ENCODE results near the gene PMM2. TPM values are rescaled to one million over a fixed set of nuclear protein-coding genes. Genes with fewer than 3 reads are reported as not detected.
"Not testable (repeated sequence)": the region's sequence is repeated elsewhere in the genome, so short reads cannot be mapped to it uniquely, and the experiment has no call there.

Gene PMM2
- total RNA-seq, 1 donor from 2014 or later: 22.2 TPM

DNA sequence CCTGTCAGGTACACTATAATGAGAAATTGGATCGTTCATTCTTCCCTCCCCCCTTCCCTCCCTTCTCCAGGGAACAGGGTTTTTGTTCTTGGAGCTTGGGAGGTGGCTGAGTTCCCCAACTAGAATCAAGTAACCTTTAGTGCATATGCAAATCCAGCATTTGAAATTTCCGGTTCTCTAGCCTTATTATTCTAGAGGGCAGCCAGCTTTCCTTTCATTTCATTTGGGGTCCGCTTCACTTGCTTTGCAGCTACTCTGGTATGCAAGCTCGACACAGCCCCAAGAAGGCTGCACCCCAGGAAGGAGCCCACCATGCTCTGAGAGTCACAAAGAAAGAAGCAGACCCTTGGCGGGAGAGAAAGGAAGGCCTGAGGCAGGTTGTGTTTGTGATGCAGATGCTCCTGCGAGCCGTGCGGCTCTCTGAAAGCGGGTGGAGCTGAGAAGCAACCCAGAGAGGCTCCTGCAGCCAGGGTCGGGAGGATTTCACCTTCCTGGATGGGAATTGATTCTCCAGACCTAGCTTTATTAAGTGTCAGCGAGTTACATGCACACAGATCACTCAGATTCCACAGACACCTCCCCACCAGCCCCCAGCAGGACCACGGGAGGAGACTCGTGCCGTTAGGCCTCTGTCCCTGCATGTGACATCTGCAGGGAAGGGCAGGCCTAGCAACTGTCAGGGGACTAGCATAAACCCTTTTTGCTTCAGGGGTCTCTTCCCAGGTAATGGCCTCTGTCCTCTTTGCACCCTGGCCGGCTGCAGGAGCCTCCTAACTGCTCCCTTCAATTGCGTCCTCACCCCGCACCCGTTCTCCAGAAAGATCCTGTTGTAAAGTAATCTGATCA, 34.5 kb downstream of the PMM2 start:
- H3K4me1 ChIP-seq: peaks cover 20% of the 10 kb centered on the region

DNA sequence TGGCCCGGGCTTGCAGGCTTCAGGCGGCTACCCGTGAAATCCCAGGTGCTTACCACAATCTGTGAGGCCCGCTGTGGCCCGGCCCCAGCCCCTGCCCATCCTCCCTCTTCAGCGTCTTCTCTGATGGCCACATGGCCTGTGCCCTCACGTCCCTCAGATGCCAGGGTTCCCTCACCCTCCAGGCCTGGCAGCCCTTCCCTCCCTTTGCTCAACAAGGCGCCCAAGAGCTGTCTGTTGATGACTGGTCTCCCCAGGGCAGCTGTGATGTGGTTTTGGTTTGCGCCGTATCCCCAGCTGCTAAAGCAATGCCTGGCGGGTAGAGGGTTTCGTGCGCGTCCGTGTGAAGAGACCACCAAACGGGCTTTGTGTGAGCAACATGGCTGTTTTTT, 35.1 kb downstream of the PMM2 start:
- peak overlapping the region; percentile 54 for H3K4me3 Mint-ChIP-seq
- H3K4me1 Mint-ChIP-seq: peaks cover 22% of the 10 kb centered on the region
- peak overlapping the region; percentile 93 for H3K27ac ChIP-seq
- H3K9me3 Mint-ChIP-seq: no peaks in the 10 kb centered on the region
- H3K4me3 ChIP-seq: no peak overlapping the region
- TF ChIP-seq, protein P1, sequence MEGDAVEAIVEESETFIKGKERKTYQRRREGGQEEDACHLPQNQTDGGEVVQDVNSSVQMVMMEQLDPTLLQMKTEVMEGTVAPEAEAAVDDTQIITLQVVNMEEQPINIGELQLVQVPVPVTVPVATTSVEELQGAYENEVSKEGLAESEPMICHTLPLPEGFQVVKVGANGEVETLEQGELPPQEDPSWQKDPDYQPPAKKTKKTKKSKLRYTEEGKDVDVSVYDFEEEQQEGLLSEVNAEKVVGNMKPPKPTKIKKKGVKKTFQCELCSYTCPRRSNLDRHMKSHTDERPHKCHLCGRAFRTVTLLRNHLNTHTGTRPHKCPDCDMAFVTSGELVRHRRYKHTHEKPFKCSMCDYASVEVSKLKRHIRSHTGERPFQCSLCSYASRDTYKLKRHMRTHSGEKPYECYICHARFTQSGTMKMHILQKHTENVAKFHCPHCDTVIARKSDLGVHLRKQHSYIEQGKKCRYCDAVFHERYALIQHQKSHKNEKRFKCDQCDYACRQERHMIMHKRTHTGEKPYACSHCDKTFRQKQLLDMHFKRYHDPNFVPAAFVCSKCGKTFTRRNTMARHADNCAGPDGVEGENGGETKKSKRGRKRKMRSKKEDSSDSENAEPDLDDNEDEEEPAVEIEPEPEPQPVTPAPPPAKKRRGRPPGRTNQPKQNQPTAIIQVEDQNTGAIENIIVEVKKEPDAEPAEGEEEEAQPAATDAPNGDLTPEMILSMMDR (IDR thresholded peaks at IDR 0.05): no peak
- no peak for TF ChIP-seq EZH2phosphoT487 (IDR thresholded peaks at IDR 0.05)
- TF ChIP-seq EZH2 (IDR thresholded peaks at IDR 0.05): no peak
- peak overlapping the region; percentile 92 for H3K27ac Mint-ChIP-seq
- DNase-seq (ENCODE audit: low spot score): no peak
- H3K9ac ChIP-seq: no peak overlapping the region
- peaks cover 4% of the 10 kb centered on the region for H3K79me2 ChIP-seq (ENCODE audit: low read depth)
- no peak overlapping the region for H2AFZ ChIP-seq (replicated peaks)
- H3K27me3 ChIP-seq: no peaks in the 10 kb centered on the region
- H3K9me3 ChIP-seq (ENCODE audit: low read depth): no peaks in the 10 kb centered on the region
- peak overlapping the region; percentile 65 for H3K4me2 ChIP-seq
- H3K36me3 ChIP-seq: no peaks in the 10 kb centered on the region
- H3F3A ChIP-seq (ENCODE audit: low read depth): peaks cover 44% of the 10 kb centered on the region
- peaks cover 26% of the 10 kb centered on the region for H3K4me1 ChIP-seq
- no peaks in the 10 kb centered on the region for H4K20me1 ChIP-seq (ENCODE audit: low read depth)
- peaks cover 2% of the 10 kb centered on the region for H3K27me3 Mint-ChIP-seq (ENCODE audit: insufficient read depth, low read depth)
- H3K36me3 Mint-ChIP-seq: peaks cover 14% of the 10 kb centered on the region

More for the DNA sequence above, 34.5 kb downstream of the PMM2 start:
- H3K4me1 Mint-ChIP-seq: peaks cover 22% of the 10 kb centered on the region
- H3K27ac Mint-ChIP-seq: peak overlapping the region; percentile 98
- TF ChIP-seq, protein P1 (IDR thresholded peaks at IDR 0.05): no peak
- no peak for TF ChIP-seq EZH2phosphoT487 (IDR thresholded peaks at IDR 0.05)
- TF ChIP-seq EZH2 (IDR thresholded peaks at IDR 0.05): no peak
- Histone ChIP-seq H2AFZ (replicated peaks) (peak overlapping the region; percentile 65), H3K9ac (no peak overlapping the region), H3K27ac (peak overlapping the region; percentile 93), H4K20me1 (ENCODE audit: low read depth) (no peaks in the 10 kb centered on the region), H3K4me3 (peak overlapping the region; percentile 14), H3F3A (ENCODE audit: low read depth) (peaks cover 41% of the 10 kb centered on the region), H3K79me2 (ENCODE audit: low read depth) (no peaks in the 10 kb centered on the region), H3K4me2 (peak overlapping the region; percentile 65), H3K36me3 (no peaks in the 10 kb centered on the region), H3K9me3 (ENCODE audit: low read depth) (no peaks in the 10 kb centered on the region), H3K27me3 (no peaks in the 10 kb centered on the region)
- H3K27me3 Mint-ChIP-seq (ENCODE audit: insufficient read depth, low read depth): peaks cover 2% of the 10 kb centered on the region
- H3K36me3 Mint-ChIP-seq: peaks cover 14% of the 10 kb centered on the region
- H3K4me3 Mint-ChIP-seq: peak overlapping the region; percentile 72
- no peaks in the 10 kb centered on the region for H3K9me3 Mint-ChIP-seq
- DNase-seq (ENCODE audit: low spot score): peak; percentile 74

DNA sequence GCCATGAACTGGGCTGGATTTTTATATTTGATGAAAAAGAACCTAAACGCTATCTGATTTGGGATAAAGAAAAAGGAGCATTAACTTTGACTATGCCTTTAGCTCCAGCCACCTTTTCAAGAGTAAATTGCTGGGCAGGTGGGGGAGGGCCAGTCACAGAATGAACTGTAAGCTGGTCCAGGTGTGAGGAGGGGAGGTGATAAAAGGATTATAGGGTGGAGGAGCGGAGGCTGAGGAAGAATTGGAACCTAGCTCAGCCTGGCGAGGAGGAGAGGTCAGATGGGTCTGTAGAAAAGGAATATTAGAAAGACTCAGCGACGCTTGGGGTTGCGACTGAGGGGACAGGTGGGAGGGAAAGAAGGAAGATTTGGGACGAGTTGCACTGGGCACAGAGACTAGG, 39.2 kb downstream of the PMM2 start:
- H3K27ac Mint-ChIP-seq; H3K4me3 ChIP-seq; H3K4me3 Mint-ChIP-seq; H3K36me3 Mint-ChIP-seq; H3K9me3 Mint-ChIP-seq; H3K36me3 ChIP-seq; H4K20me1 ChIP-seq (ENCODE audit: low read depth); H3K9ac ChIP-seq; H3K27me3 Mint-ChIP-seq (ENCODE audit: insufficient read depth, low read depth); H3K9me3 ChIP-seq (ENCODE audit: low read depth); H3K27me3 ChIP-seq; H2AFZ ChIP-seq (replicated peaks): not testable (repeated sequence)
- Histone ChIP-seq H3F3A (ENCODE audit: low read depth) (peaks cover 20% of the 10 kb centered on the region), H3K79me2 (ENCODE audit: low read depth) (peaks cover 18% of the 10 kb centered on the region), H3K27ac (peak overlapping the region; percentile 3), H3K4me1 (peaks cover 25% of the 10 kb centered on the region), H3K4me2 (peak overlapping the region; percentile 50)
- DNase-seq (ENCODE audit: low spot score): peak; percentile 26
- H3K4me1 Mint-ChIP-seq: peaks cover 14% of the 10 kb centered on the region

DNA sequence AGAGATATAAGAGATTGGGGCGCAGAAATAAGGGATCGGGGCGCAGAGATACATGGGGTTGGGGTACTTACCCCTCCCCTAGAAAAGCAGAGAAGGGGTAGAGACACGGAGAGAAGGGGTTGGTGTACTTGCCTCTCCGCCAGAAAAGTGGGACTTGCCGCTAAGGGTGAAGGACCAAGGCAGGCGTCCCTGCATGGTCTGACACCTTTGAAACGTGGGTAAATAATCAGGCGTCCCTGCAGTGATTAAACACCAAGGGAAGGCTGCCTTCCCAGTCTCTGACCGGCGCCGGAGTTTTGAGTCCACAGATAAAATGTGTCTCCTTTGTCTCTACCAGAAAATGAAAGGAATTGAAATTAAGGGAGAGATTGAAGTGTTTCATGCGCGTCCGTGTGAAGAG, 40.0 kb downstream of the PMM2 start:
- H3K27ac ChIP-seq; H3K4me3 Mint-ChIP-seq; H3K27me3 ChIP-seq; H4K20me1 ChIP-seq (ENCODE audit: low read depth); H2AFZ ChIP-seq (replicated peaks); H3K9me3 Mint-ChIP-seq; DNase-seq (ENCODE audit: low spot score); H3K36me3 Mint-ChIP-seq; H3K36me3 ChIP-seq; H3K9ac ChIP-seq; H3K4me3 ChIP-seq; H3K9me3 ChIP-seq (ENCODE audit: low read depth); H3K27me3 Mint-ChIP-seq (ENCODE audit: insufficient read depth, low read depth); H3K27ac Mint-ChIP-seq: not testable (repeated sequence)
- Histone ChIP-seq H3F3A (ENCODE audit: low read depth) (peaks cover 12% of the 10 kb centered on the region), H3K4me1 (peaks cover 17% of the 10 kb centered on the region), H3K79me2 (ENCODE audit: low read depth) (peaks cover 18% of the 10 kb centered on the region), H3K4me2 (peak overlapping the region; percentile 50)
- peaks cover 12% of the 10 kb centered on the region for H3K4me1 Mint-ChIP-seq

DNA sequence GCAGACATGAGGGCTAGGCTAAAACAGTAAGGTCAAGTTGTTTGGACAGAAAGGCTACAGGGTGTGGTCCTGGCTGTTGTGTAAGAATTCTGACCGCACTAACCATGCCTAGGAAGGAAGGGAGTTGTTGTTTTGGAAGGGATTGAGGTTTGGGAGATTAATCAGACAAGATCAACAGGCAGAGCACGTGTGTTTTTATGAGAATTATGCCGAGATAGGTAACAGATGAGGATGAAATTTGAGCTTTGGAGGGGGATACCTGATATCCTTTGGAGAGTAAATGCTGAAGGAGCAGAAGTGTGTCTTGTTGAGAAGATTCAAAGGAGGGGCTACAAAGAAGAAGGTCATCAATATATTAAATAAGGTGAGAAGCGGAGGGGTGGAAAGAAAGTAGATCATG, 44.4 kb downstream of the PMM2 start:
- not testable (repeated sequence) for H3K27ac Mint-ChIP-seq; H3K36me3 ChIP-seq; H2AFZ ChIP-seq (replicated peaks); H3K9me3 Mint-ChIP-seq; H3K4me1 Mint-ChIP-seq; H3K4me3 Mint-ChIP-seq; H3K27me3 Mint-ChIP-seq (ENCODE audit: insufficient read depth, low read depth); H3K9me3 ChIP-seq (ENCODE audit: low read depth); H3F3A ChIP-seq (ENCODE audit: low read depth); H4K20me1 ChIP-seq (ENCODE audit: low read depth); DNase-seq (ENCODE audit: low spot score); H3K27ac ChIP-seq; H3K27me3 ChIP-seq; H3K9ac ChIP-seq; H3K4me3 ChIP-seq; H3K4me2 ChIP-seq
- Histone ChIP-seq H3K4me1 (peaks cover 13% of the 10 kb centered on the region), H3K79me2 (ENCODE audit: low read depth) (peaks cover 33% of the 10 kb centered on the region)
- H3K36me3 Mint-ChIP-seq: peaks cover 19% of the 10 kb centered on the region

DNA sequence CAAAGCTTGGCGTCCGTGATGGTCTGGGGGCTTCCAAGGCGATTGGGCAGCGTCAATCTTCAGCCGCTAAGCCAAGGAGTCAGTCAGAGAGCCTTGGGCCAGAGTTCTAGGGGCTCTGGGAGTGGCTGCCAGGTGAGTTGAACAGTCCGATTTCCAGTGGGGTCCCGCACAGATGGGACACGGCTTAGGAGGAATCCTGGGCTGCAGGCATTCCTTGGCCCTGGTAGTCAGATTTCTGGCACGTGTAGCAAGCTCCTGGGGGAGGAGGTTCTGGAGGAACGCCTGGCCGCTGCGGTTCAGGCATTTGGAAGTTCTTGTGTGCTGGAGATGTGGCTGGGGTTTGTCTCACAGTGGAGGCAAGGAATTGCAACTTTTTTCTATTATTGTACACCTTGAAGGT, 45.7 kb downstream of the PMM2 start:
- not testable (repeated sequence) for H3K27ac Mint-ChIP-seq; H4K20me1 ChIP-seq (ENCODE audit: low read depth)
- peaks cover 22% of the 10 kb centered on the region for H3K36me3 Mint-ChIP-seq

More for the DNA sequence above, 45.7 kb downstream of the PMM2 start:
- H3K36me3 ChIP-seq; H3K9me3 Mint-ChIP-seq; H3K9ac ChIP-seq; H3K4me1 ChIP-seq; DNase-seq (ENCODE audit: low spot score); H2AFZ ChIP-seq (replicated peaks); H3K4me3 Mint-ChIP-seq; H3K27me3 Mint-ChIP-seq (ENCODE audit: insufficient read depth, low read depth); H3K4me2 ChIP-seq; H3F3A ChIP-seq (ENCODE audit: low read depth); H3K27me3 ChIP-seq; H3K9me3 ChIP-seq (ENCODE audit: low read depth); H3K4me1 Mint-ChIP-seq; H3K4me3 ChIP-seq; H3K27ac ChIP-seq: not testable (repeated sequence)
- H3K79me2 ChIP-seq (ENCODE audit: low read depth): peaks cover 25% of the 10 kb centered on the region

All from neural progenitor cell (in vitro differentiated cells).